ENCODE results near the gene SND1.

Gene SND1

GRCh38 chr7:128081351-128081750 lies 429.4 kb downstream of the SND1 start:
- TF ChIP-seq TAF1 (IDR thresholded peaks at IDR 0.05; ENCODE audit: low read depth): no peak
- TF ChIP-seq YY1 (IDR thresholded peaks at IDR 0.05; ENCODE audit: low read depth): no peak
- no peak for TF ChIP-seq MAX (IDR thresholded peaks at IDR 0.05)
- TF ChIP-seq TCF12 (IDR thresholded peaks at IDR 0.05; ENCODE audit: low read depth): no peak
- no peak for TF ChIP-seq EP300 (IDR thresholded peaks at IDR 0.05; ENCODE audit: borderline replicate concordance)
- TF ChIP-seq CREB1 (IDR thresholded peaks at IDR 0.05; ENCODE audit: low read depth): no peak
- no peak for TF ChIP-seq ZBTB7A (IDR thresholded peaks at IDR 0.05; ENCODE audit: low read depth)
- no peak for TF ChIP-seq EGR1 (IDR thresholded peaks at IDR 0.05)

- TF ChIP-seq USF1 (IDR thresholded peaks at IDR 0.05): no peak
- TF ChIP-seq FOXM1 (IDR thresholded peaks at IDR 0.05; ENCODE audit: borderline replicate concordance, low read depth): no peak
- no peak for TF ChIP-seq MAX (IDR thresholded peaks at IDR 0.05)
- TF ChIP-seq TAF1 (IDR thresholded peaks at IDR 0.05; ENCODE audit: low read depth): no peak
- no peak for TF ChIP-seq CREB1 (IDR thresholded peaks at IDR 0.05; ENCODE audit: low read depth)
- no peak for TF ChIP-seq EP300 (IDR thresholded peaks at IDR 0.05; ENCODE audit: borderline replicate concordance)
- no peak for TF ChIP-seq REST (IDR thresholded peaks at IDR 0.05; ENCODE audit: low read depth)
- TF ChIP-seq ZBTB7A (IDR thresholded peaks at IDR 0.05; ENCODE audit: low read depth): no peak
- TF ChIP-seq TCF12 (IDR thresholded peaks at IDR 0.05; ENCODE audit: low read depth): no peak
- no peak for TF ChIP-seq TEAD4 (IDR thresholded peaks at IDR 0.05)
- TF ChIP-seq YY1 (IDR thresholded peaks at IDR 0.05; ENCODE audit: low read depth): no peak
- TF ChIP-seq CEBPB (IDR thresholded peaks at IDR 0.05): no peak
Observed at GRCh38 chr7:128081808-128082207, 429.8 kb downstream of the SND1 start.

DNA sequence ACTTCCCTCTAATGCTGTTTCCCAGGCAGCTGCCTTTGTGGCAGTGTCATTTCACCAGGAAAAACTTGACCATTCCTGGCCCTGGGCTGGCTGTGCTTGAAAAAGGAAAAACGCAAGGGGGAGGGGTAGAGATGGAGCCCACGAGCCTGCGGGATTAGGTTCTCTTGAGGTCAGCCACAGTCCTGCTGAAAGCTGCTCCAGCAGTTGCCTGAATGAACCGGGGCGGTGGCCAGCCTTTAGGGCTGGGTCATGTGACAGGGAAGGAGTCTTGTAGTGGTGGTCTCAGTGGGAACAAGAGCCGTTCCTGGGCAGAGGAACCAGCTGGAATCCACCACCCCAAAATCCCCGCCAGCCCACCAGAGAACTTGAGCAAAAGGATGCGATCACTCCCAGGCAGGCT lies 430.4 kb downstream of the SND1 start:
- no peak for TF ChIP-seq CREB1 (IDR thresholded peaks at IDR 0.05; ENCODE audit: low read depth)
- no peak for TF ChIP-seq FOXM1 (IDR thresholded peaks at IDR 0.05; ENCODE audit: borderline replicate concordance, low read depth)
- TF ChIP-seq YY1 (IDR thresholded peaks at IDR 0.05; ENCODE audit: low read depth): no peak
- no peak for TF ChIP-seq NFIC (IDR thresholded peaks at IDR 0.05)
- TF ChIP-seq TCF12 (IDR thresholded peaks at IDR 0.05; ENCODE audit: low read depth): no peak

- TF ChIP-seq EP300 (IDR thresholded peaks at IDR 0.05; ENCODE audit: borderline replicate concordance) (no peak), YY1 (IDR thresholded peaks at IDR 0.05; ENCODE audit: low read depth) (no peak), MAX (IDR thresholded peaks at IDR 0.05) (no peak), EGR1 (IDR thresholded peaks at IDR 0.05) (no peak), RAD21 (IDR thresholded peaks at IDR 0.05; ENCODE audit: low read depth) (no peak), FOXM1 (IDR thresholded peaks at IDR 0.05; ENCODE audit: borderline replicate concordance, low read depth) (no peak), TEAD4 (IDR thresholded peaks at IDR 0.05) (no peak), CEBPB (IDR thresholded peaks at IDR 0.05) (no peak), TCF12 (IDR thresholded peaks at IDR 0.05; ENCODE audit: low read depth) (no peak), CREB1 (IDR thresholded peaks at IDR 0.05; ENCODE audit: low read depth) (no peak), REST (IDR thresholded peaks at IDR 0.05; ENCODE audit: low read depth) (no peak), TAF1 (IDR thresholded peaks at IDR 0.05; ENCODE audit: low read depth) (no peak), USF1 (IDR thresholded peaks at IDR 0.05) (no peak), ZBTB7A (IDR thresholded peaks at IDR 0.05; ENCODE audit: low read depth) (no peak), NFIC (IDR thresholded peaks at IDR 0.05) (no peak)
Observed at GRCh38 chr7:128084896-128085608, 433.1 kb downstream of the SND1 start.

DNA sequence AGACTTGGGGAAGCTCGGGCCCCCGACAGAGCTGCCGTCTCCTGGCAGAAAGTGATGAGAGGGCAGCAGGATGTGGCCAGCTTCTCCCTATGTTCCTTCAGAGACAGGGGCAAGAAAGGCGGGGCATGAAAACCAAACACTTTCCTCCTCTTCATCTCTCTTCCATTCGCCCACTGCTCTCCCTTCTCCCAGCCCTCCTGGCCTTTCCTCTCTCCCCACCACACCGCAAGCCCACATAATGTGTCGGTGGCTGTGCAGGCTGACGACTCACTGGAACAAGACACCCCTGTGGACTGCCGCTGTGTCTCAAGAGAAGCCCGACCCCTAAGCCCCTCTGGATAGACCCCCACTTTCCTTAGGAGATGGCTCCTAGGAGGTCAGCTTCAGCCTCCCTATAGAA lies 438.5 kb downstream of the SND1 start:
- TF ChIP-seq TEAD4 (IDR thresholded peaks at IDR 0.05): no peak
- no peak for TF ChIP-seq ZBTB7A (IDR thresholded peaks at IDR 0.05; ENCODE audit: low read depth)
- TF ChIP-seq FOXM1 (IDR thresholded peaks at IDR 0.05; ENCODE audit: borderline replicate concordance, low read depth): no peak
- no peak for TF ChIP-seq CEBPB (IDR thresholded peaks at IDR 0.05)
- TF ChIP-seq REST (IDR thresholded peaks at IDR 0.05; ENCODE audit: low read depth): no peak
- TF ChIP-seq USF1 (IDR thresholded peaks at IDR 0.05): no peak

Data from Ishikawa (cell line).